Mammary epithelial cell (primary cell): Measurements from ENCODE around the gene EHF.

Experiments used
- EZH2 ChIP-seq: IDR thresholded peaks from 2 replicates; pipeline ENCODE4 v1.6.1; 2012; ENCODE audit warnings: low read length, inconsistent platforms, borderline replicate concordance
- TF ChIP-seq, protein P1 (sequence below), 2 donors: IDR thresholded peaks in 1 of 2; conservative IDR thresholded peaks in 1 of 2; 2 replicates each; pipeline ENCODE4 v1.5.1; 2011 to 2012; ENCODE audit warnings: inconsistent platforms in 2 of 2, low read length in 2 of 2, mild to moderate bottlenecking in 2 of 2, control low read depth in 1 of 2, low read depth in 1 of 2; ENCODE audit not compliant: insufficient read depth in 1 of 2; ENCODE audit errors: extremely low read depth in 1 of 2

DNA sequence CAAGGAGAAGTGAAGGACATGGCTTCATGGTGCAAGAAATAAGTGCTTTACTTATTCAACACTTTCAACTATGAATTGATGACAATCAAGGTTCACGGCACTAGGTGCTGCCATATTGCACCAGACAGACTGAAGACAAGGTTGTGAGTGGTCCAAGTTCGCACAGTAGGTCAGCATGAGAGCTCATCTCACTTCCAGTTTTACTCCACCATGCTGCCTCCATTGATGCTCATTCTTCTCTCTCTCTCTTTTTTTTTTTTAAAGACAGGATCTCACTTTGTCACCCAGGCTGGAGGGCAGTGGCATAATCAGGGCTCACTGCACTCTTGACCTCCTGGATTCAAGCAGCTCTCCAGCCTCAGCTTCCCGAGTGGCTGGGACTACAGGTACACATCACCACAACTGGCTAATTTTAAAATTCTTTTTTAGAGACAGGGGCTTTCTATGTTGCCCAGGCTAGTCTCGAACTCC lies 47.7 kb downstream of the EHF start:
- TF ChIP-seq, protein P1, sequence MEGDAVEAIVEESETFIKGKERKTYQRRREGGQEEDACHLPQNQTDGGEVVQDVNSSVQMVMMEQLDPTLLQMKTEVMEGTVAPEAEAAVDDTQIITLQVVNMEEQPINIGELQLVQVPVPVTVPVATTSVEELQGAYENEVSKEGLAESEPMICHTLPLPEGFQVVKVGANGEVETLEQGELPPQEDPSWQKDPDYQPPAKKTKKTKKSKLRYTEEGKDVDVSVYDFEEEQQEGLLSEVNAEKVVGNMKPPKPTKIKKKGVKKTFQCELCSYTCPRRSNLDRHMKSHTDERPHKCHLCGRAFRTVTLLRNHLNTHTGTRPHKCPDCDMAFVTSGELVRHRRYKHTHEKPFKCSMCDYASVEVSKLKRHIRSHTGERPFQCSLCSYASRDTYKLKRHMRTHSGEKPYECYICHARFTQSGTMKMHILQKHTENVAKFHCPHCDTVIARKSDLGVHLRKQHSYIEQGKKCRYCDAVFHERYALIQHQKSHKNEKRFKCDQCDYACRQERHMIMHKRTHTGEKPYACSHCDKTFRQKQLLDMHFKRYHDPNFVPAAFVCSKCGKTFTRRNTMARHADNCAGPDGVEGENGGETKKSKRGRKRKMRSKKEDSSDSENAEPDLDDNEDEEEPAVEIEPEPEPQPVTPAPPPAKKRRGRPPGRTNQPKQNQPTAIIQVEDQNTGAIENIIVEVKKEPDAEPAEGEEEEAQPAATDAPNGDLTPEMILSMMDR (conservative IDR thresholded peaks at IDR 0.05 in 1 of 2, IDR thresholded peaks at IDR 0.05 in 1 of 2; ENCODE audit: extremely low read depth in 1 of 2, insufficient read depth in 1 of 2, low read depth in 1 of 2, low read length in 2 of 2): no peak
- no peak for TF ChIP-seq EZH2
